ENCODE data around the gene ETV3L.
A peak's percentile ranks its signal among the peaks of the same experiment; 100 is the strongest.

The ETV3L gene

DNA sequence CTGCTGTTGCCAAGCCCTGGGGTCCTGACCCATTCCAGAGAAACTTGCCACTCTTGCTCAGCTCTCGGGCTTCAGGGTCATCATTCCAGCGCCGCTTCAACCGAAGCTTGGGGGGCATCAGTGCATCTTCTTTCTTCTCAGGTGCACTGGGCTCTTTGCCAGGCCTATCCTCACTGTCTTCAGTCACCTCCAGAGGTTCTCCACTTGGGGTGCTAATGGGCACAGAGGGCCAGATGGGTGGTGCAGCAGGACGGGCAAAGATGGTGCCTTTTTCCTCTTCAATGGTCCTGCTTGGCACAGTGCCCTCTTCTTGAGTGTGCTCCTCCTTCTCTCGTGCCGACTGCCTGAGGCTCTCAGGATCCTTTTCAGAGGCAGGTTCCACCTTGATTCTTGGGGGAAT is 25.2 kb upstream of the ETV3L start:
- Histone ChIP-seq H3K4me3 (ENCODE audit: low read length) (no peak overlapping the region), H3K27ac (ENCODE audit: low read length) (no peak overlapping the region), H3K27me3 (ENCODE audit: control insufficient read depth, insufficient read depth, low read length) (no peaks in the 10 kb centered on the region), H3K9ac (ENCODE audit: low read length) (no peak overlapping the region), H3K4me1 (ENCODE audit: control insufficient read depth, low read depth, low read length) (no peaks in the 10 kb centered on the region), H3K36me3 (ENCODE audit: control insufficient read depth, low read depth, low read length) (peaks cover 62% of the 10 kb centered on the region), H3K9me3 (ENCODE audit: control insufficient read depth, low read depth, low read length) (no peaks in the 10 kb centered on the region)

DNA sequence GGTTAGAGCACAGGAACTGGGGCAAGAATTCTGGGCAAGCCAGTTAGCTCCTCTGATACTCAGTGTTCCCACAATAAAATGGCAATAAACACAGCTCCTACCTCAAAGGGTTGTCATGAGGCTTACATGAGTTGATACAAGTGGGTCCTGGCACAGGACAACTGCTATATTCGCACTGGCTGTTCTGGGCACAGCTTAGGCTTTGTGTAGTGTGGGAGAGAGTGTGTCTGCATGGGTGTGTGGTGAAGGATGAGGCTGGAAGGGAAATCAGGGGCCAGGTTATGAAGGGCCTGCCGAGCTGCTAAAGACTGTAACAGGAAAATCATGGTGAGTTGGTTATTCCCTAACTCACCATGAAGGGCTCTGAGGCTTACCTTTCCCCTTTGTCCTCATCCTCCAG is 19.8 kb upstream of the ETV3L start:
- H3K9me3 ChIP-seq (ENCODE audit: control insufficient read depth, low read depth, low read length) = no peaks in the 10 kb centered on the region
- peaks cover 18% of the 10 kb centered on the region for H3K36me3 ChIP-seq (ENCODE audit: control insufficient read depth, low read depth, low read length)
- no peak overlapping the region for H3K27ac ChIP-seq (ENCODE audit: low read length)
- H3K27me3 ChIP-seq (ENCODE audit: control insufficient read depth, insufficient read depth, low read length) = no peaks in the 10 kb centered on the region
- H3K4me3 ChIP-seq (ENCODE audit: low read length) = no peak overlapping the region
- H3K9ac ChIP-seq (ENCODE audit: low read length) = no peak overlapping the region
- peaks cover 15% of the 10 kb centered on the region for H3K4me1 ChIP-seq (ENCODE audit: control insufficient read depth, low read depth, low read length)

DNA sequence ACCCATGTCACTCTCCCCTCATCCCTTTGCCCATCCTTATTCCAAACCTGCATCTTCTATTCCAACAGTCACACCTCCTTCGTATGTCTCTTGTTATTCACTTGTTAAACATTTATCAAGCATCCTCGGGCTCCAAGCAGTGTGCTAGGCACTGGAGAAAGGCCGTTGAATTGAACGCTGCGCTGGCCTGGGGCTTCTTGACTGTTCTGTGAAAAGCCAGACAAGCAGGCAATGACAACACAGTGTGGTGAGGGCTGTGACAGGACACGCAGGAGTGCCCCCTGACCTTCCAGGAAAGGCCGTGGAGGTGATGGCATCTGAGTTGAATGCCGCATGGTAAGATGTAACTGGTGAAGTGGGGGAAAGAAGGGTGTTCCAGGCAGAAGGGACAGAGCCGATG is 19.4 kb upstream of the ETV3L start:
- Histone ChIP-seq H3K27me3 (ENCODE audit: control insufficient read depth, insufficient read depth, low read length) (no peaks in the 10 kb centered on the region), H3K9ac (ENCODE audit: low read length) (no peak overlapping the region), H3K36me3 (ENCODE audit: control insufficient read depth, low read depth, low read length) (peaks cover 15% of the 10 kb centered on the region), H3K4me1 (ENCODE audit: control insufficient read depth, low read depth, low read length) (peaks cover 17% of the 10 kb centered on the region), H3K27ac (ENCODE audit: low read length) (no peak overlapping the region), H3K9me3 (ENCODE audit: control insufficient read depth, low read depth, low read length) (no peaks in the 10 kb centered on the region), H3K4me3 (ENCODE audit: low read length) (no peak overlapping the region)

DNA sequence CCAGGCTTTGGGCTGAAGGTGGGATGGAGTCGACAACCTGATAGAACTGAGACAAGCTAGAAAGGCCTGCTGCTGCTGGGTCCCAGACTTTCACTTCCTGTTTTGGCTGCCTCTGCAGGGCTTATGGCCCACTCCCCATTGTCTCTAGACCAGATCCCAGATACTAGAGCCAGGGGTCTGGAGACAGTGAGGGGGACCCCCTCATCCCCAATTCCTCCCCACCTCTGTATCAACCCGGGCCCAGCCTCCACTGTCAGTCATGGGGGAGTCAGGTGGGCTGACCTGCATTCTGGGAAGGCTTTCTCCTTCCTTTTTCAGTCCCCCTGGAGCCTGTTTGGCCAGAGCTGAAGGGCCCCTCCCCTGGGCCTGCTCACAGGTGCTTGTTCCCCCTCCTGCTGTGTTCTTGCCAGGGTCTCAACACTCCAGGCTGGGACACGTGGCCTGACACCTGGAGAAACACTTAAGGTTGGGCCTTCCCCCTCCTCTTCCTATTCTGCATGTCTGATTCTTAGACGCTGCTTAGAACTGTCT is 18.0 kb upstream of the ETV3L start:
- H3K9me3 ChIP-seq (ENCODE audit: control insufficient read depth, low read depth, low read length) = no peaks in the 10 kb centered on the region
- H3K4me3 ChIP-seq (ENCODE audit: low read length) = no peak overlapping the region
- H3K27ac ChIP-seq (ENCODE audit: low read length) = no peak overlapping the region
- H3K9ac ChIP-seq (ENCODE audit: low read length) = no peak overlapping the region
- peaks cover 1% of the 10 kb centered on the region for H3K36me3 ChIP-seq (ENCODE audit: control insufficient read depth, low read depth, low read length)
- H3K27me3 ChIP-seq (ENCODE audit: control insufficient read depth, insufficient read depth, low read length) = peaks cover 2% of the 10 kb centered on the region
- H3K4me1 ChIP-seq (ENCODE audit: control insufficient read depth, low read depth, low read length) = peaks cover 29% of the 10 kb centered on the region

DNA sequence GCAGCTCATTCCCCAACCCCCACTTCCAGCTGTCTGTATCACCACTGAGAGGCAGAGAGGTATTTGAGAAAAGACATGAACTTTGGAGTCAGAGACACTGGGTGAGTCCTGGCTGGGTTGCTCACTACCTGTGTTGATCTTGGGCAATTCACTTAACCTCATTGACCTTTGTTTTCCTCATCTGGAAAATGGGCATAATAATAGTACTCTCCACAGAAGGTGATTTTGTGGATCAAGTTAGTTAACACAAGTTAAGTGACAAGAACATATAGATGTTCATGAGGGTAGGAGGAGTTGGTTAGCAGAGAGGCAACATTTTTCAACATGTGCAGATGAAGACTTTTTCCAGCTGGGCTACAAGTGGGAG is 17.1 kb upstream of the ETV3L start:
- H3K27ac ChIP-seq (ENCODE audit: low read length) = no peak overlapping the region
- H3K27me3 ChIP-seq (ENCODE audit: control insufficient read depth, insufficient read depth, low read length) = peaks cover 11% of the 10 kb centered on the region
- no peak overlapping the region for H3K4me3 ChIP-seq (ENCODE audit: low read length)
- no peaks in the 10 kb centered on the region for H3K9me3 ChIP-seq (ENCODE audit: control insufficient read depth, low read depth, low read length)
- H3K36me3 ChIP-seq (ENCODE audit: control insufficient read depth, low read depth, low read length) = no peaks in the 10 kb centered on the region
- no peak overlapping the region for H3K9ac ChIP-seq (ENCODE audit: low read length)
- peaks cover 38% of the 10 kb centered on the region for H3K4me1 ChIP-seq (ENCODE audit: control insufficient read depth, low read depth, low read length)

DNA sequence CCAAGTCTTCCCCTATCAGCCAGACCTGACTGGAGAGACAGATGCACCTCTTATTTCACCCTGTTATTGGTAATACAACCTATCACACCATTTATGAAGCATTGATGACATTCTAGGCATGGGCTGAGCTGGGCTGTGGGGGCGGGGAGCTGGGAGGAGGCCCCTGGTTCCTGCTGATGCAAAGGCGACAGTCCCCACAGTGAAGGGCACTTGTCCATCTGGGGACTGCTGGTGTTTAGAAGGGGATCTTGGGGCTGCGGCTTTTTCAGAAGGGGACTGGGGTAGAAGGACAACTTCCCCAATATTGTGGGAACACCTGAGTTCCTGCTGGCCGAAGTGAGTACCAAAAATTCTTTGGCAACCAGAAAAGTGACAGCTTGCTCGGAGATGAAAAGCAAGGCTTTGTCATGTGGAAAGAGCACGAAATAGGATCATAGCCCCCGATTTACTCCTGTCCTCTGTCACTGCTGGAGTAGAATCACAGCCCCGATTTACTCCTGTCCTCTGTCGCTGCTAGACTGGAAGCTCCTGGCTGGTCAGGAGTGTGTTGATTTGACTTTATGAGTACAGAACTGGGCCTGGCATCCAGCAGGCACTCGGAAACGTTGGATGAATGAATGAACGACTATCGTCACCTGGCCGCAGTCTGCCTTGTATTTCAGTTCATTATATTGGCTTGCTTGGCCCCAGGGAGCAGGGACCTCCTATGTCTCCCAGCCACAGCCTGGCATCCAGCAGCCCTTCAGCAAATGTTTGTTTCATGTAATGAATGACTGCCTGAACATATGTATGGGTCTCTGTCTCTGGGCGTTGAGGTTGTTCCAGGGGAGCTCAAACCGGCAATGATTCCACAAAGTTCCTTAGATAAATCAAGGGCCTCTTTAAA is 16.5 kb upstream of the ETV3L start:
- peak overlapping the region; percentile 13 for H3K4me3 ChIP-seq (ENCODE audit: low read length)
- peaks cover 44% of the 10 kb centered on the region for H3K4me1 ChIP-seq (ENCODE audit: control insufficient read depth, low read depth, low read length)
- no peak overlapping the region for H3K9ac ChIP-seq (ENCODE audit: low read length)
- no peaks in the 10 kb centered on the region for H3K36me3 ChIP-seq (ENCODE audit: control insufficient read depth, low read depth, low read length)
- peaks cover 16% of the 10 kb centered on the region for H3K27me3 ChIP-seq (ENCODE audit: control insufficient read depth, insufficient read depth, low read length)
- no peak overlapping the region for H3K27ac ChIP-seq (ENCODE audit: low read length)
- H3K9me3 ChIP-seq (ENCODE audit: control insufficient read depth, low read depth, low read length) = no peaks in the 10 kb centered on the region

DNA sequence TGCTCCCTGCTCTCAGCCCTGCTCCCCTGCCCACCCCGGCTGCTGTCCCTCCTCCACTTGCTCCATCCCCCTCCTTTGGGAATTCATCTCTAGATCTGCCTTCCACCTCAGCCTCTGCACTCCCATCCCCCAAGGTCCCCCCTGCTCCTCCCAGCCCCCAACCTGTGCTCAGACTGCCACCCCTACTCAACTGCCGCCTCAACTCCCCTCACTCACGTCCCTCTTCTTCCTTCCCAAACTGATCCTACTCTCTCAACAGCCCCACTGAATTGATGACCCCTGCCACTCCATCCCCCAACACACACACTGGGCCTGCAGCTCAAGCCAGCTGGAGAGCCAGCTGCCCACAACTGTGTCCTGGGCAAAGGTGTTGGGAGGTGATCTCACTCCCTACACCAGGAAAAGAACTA is 15.8 kb upstream of the ETV3L start:
- Histone ChIP-seq H3K9me3 (ENCODE audit: control insufficient read depth, low read depth, low read length) (no peaks in the 10 kb centered on the region), H3K4me3 (ENCODE audit: low read length) (peak overlapping the region; percentile 13), H3K36me3 (ENCODE audit: control insufficient read depth, low read depth, low read length) (no peaks in the 10 kb centered on the region), H3K27me3 (ENCODE audit: control insufficient read depth, insufficient read depth, low read length) (peaks cover 16% of the 10 kb centered on the region), H3K4me1 (ENCODE audit: control insufficient read depth, low read depth, low read length) (peaks cover 47% of the 10 kb centered on the region), H3K27ac (ENCODE audit: low read length) (no peak overlapping the region), H3K9ac (ENCODE audit: low read length) (no peak overlapping the region)

DNA sequence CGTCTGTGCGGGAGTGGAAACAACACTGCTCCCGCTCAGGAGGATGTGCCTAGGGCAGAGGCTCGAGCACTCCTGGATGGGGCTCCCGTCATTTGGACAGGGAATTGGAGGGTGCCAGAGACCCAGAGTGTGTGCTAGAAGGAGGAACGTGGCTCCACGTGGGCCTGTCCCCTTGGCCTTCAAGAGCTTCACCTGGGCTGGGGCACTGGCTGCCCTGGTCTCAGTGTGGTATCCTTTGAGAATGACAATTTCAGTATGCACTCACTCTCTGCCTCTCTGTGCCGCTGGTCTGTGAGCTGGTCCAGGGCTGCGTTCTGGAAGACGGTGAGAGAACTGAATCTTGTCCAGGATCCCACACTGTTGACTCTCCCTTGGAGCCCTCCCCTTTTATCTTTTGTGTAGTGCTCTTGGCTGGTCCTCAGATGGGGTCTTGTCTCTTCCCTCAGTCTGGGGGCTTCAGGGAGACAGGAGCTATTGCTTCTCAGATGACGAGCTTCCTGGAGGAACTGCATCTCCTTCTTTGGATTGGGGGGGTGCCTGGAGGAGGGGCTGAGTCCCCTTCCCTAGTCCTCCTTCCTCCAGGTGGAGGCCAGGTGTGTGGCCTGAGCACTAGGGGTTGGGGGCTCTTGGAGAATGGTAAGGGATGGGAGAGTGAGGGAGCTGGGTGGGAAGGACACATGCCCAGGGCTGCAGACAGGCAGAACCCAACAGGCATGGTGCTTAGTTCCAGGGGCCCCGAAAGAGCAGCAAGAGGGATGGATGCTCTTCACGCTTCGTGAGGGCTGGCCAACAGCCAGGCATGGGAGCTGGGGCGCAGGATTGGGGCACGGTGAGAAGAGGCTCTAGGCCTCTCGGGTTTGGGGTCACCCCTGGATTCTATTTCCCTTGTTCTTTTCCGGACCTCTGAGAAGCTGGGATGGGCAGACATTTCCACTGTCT is 14.8 kb upstream of the ETV3L start:
- Histone ChIP-seq H3K27me3 (ENCODE audit: control insufficient read depth, insufficient read depth, low read length) (peaks cover 16% of the 10 kb centered on the region), H3K4me1 (ENCODE audit: control insufficient read depth, low read depth, low read length) (peaks cover 47% of the 10 kb centered on the region), H3K9ac (ENCODE audit: low read length) (no peak overlapping the region), H3K4me3 (ENCODE audit: low read length) (no peak overlapping the region), H3K27ac (ENCODE audit: low read length) (no peak overlapping the region), H3K9me3 (ENCODE audit: control insufficient read depth, low read depth, low read length) (no peaks in the 10 kb centered on the region), H3K36me3 (ENCODE audit: control insufficient read depth, low read depth, low read length) (no peaks in the 10 kb centered on the region)

DNA sequence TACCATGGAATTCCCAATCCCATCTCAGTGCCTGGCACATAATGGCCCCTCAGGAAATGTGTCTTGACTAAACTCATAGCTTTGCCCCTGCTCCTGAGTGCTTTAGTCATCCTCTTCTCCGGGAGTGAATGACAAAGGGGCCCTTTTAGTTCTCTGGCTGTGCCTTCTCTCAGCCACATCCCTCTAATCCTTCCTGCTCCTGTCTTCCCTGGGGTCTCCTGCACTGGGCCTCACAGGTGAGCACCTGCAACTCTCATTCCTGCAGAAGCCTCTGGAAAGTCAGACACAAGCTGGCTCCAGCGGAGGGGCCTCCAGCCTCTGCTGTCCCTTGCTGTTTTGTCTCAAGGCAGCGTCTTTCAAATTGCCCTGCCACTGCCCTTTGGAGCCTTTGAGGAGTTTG is 14.0 kb upstream of the ETV3L start:
- H3K36me3 ChIP-seq (ENCODE audit: control insufficient read depth, low read depth, low read length) = no peaks in the 10 kb centered on the region
- H3K9ac ChIP-seq (ENCODE audit: low read length) = no peak overlapping the region
- H3K27me3 ChIP-seq (ENCODE audit: control insufficient read depth, insufficient read depth, low read length) = peaks cover 16% of the 10 kb centered on the region
- H3K4me1 ChIP-seq (ENCODE audit: control insufficient read depth, low read depth, low read length) = peaks cover 47% of the 10 kb centered on the region
- no peak overlapping the region for H3K4me3 ChIP-seq (ENCODE audit: low read length)
- no peak overlapping the region for H3K27ac ChIP-seq (ENCODE audit: low read length)
- H3K9me3 ChIP-seq (ENCODE audit: control insufficient read depth, low read depth, low read length) = no peaks in the 10 kb centered on the region

DNA sequence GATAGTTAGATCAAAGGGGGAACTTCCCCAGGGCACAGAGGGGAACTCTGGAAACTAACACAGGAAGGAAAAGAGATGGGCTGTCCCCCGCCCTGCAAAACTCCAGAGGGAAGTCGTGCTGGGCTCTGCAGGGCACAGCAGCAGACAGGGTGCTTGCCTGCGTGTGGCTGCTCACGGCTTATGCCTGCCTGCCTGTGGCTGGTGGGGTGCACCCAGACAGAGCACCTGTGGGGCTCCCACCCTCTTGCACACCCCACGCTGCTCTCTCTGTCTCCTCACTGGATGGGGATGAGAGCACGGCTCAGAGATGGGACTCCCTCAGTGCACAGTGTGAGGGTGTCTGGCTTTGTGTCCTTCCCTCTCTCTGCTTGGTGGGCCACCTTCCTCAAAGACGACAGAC is 13.5 kb upstream of the ETV3L start:
- no peak overlapping the region for H3K9ac ChIP-seq (ENCODE audit: low read length)
- H3K27me3 ChIP-seq (ENCODE audit: control insufficient read depth, insufficient read depth, low read length) = peaks cover 17% of the 10 kb centered on the region
- no peak overlapping the region for H3K27ac ChIP-seq (ENCODE audit: low read length)
- peaks cover 48% of the 10 kb centered on the region for H3K4me1 ChIP-seq (ENCODE audit: control insufficient read depth, low read depth, low read length)
- H3K9me3 ChIP-seq (ENCODE audit: control insufficient read depth, low read depth, low read length) = no peaks in the 10 kb centered on the region
- no peaks in the 10 kb centered on the region for H3K36me3 ChIP-seq (ENCODE audit: control insufficient read depth, low read depth, low read length)
- no peak overlapping the region for H3K4me3 ChIP-seq (ENCODE audit: low read length)

DNA sequence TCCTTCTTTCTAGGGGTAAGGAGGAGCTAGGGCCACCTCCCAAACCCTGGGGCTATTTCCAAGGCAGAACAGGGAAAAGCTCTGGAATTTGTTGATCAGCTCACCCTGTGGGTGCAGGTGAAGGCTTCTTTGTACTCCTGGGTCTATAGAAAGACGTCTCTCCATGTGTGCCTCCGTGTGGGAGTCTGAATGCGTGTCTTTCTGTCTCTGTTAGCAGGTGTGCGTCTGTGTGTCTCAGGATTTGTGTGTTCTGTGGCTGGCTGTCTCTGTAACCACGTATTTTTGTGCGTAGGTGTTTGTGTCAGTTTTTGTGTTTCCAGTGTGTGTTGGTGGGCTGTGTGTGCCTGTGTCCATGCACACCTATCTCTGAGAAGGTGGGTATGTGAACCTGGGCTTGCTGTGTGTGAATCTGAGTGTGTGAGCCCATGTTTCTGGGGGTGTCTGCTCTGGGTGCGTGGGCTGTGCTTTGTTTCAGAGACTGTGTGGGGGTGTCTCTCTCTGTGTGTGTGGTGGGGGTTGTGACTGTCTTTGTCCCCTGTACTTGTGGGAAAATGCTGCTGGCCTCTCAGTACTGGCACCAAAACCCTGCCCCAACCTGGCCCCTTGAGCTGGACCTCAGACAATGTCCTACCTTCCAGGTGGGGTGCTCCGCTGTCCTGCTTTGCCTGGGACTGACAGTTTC is 12.7 kb upstream of the ETV3L start:
- Histone ChIP-seq H3K27me3 (ENCODE audit: control insufficient read depth, insufficient read depth, low read length) (peaks cover 20% of the 10 kb centered on the region), H3K9me3 (ENCODE audit: control insufficient read depth, low read depth, low read length) (no peaks in the 10 kb centered on the region), H3K4me3 (ENCODE audit: low read length) (peak overlapping the region; percentile 13), H3K36me3 (ENCODE audit: control insufficient read depth, low read depth, low read length) (no peaks in the 10 kb centered on the region), H3K9ac (ENCODE audit: low read length) (no peak overlapping the region), H3K27ac (ENCODE audit: low read length) (no peak overlapping the region), H3K4me1 (ENCODE audit: control insufficient read depth, low read depth, low read length) (peaks cover 51% of the 10 kb centered on the region)
